Tibial nerve (tissue), 4 donors: ENCODE measurements around the gene GSTK1. TPM values are rescaled to one million over a fixed set of nuclear protein-coding genes. Genes with fewer than 3 reads are reported as not detected.

Experiments used
- DNase-seq, 2 donors: peaks; one replicate each; pipeline ENCODE4 v3.0.0-alpha.2; 2019; ENCODE audit warnings: low spot score in 2 of 2
- H3K27ac ChIP-seq, 4 donors: fragments of 200-600 bp; sonication (generic) in 3 of 4; one replicate each; pipeline ENCODE4 v1.5.1; 2017 to 2019; ENCODE audit warnings: mild to moderate bottlenecking in 1 of 4
- H3K27me3 ChIP-seq, 2 donors: fragments of 200-600 bp; sonication (generic) in 1 of 2; one replicate each; pipeline versions ENCODE4 v1.5.1 to v1.6.0; 2017 to 2019
- H3K36me3 ChIP-seq, 3 donors: fragments of 200-600 bp; sonication (generic); one replicate each; pipeline ENCODE4 v1.5.1; 2018 to 2019
- H3K4me1 ChIP-seq, 4 donors: fragments of 200-600 bp; sonication (generic) in 3 of 4; one replicate each; pipeline ENCODE4 v1.5.1; 2017 to 2019
- H3K4me3 ChIP-seq, 4 donors: fragments of 200-600 bp; sonication (generic) in 3 of 4; one replicate each; pipeline ENCODE4 v1.5.1; 2017 to 2019; ENCODE audit warnings: mild to moderate bottlenecking in 1 of 4, moderate library complexity in 1 of 4
- H3K9me3 ChIP-seq, 4 donors: fragments of 200-600 bp; sonication (generic) in 3 of 4; one replicate each; pipeline ENCODE4 v1.5.1; 2017 to 2019
- EP300 ChIP-seq, 2 donors: sonication (generic); formaldehyde crosslinking; IDR thresholded peaks; one replicate each; pipeline ENCODE4 v1.6.1; 2017; ENCODE audit warnings: antibody characterized with exemption in 2 of 2, mild to moderate bottlenecking in 1 of 2
- POLR2A ChIP-seq, 2 donors: fragments of 450-650 bp; IDR thresholded peaks; one replicate each; pipeline ENCODE4 v1.6.1; 2017; ENCODE audit warnings: antibody characterized with exemption in 2 of 2, mild to moderate bottlenecking in 2 of 2, moderate library complexity in 2 of 2
- WGBS, 2 donors: methylation state at CpG; one replicate each; pipeline ENCODE4 v1.1.5; 2018; 5-methylcytosine and 5-hydroxymethylcytosine counted together
- total RNA-seq, 4 donors: library from RNA; depleted of rRNA; stranded (reverse); fragments of >200 nt; gene quantifications; one replicate each; pipeline ENCODE4 v1.1.0, GENCODE V29; 2016
- TF ChIP-seq, protein P1 (sequence below), 5 experiments: fragments of 200-600 bp in 3 of 5; fragments of 450-650 bp in 2 of 5; sonication (generic) in 3 of 5; IDR thresholded peaks; one replicate each; pipeline ENCODE4 v1.5.1; 2016 to 2019; ENCODE audit warnings: antibody characterized with exemption in 5 of 5, mild to moderate bottlenecking in 3 of 5, moderate library complexity in 2 of 5

Gene GSTK1
- total RNA-seq, 4 donors from 2014 or later, result 149 to 202 (median 161) TPM

DNA sequence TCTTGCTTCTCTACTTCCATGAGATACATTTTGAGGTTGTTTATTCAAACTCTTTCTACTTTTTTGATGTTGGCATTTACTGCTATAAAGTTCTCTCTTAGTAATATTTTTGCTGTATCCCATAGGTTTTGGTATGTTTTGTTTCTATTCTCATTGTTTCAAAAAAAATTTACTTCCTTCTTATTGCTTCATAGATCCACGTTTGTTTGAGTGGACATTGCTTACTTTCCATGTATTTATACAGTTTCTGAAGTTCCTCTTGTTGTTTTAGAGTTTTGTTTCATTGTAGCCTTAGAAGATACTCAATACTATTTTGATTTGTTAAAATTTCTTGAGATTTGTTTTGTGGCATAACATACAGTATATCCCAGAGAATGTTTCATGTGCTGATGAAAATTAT, 27.7 kb upstream of the GSTK1 start:
- H3K9me3 ChIP-seq, result peaks cover 0 to 23% (median 1%) of the 10 kb centered on the region in 4 donors
- H3K36me3 ChIP-seq, result no peaks in the 10 kb centered on the region
- no peak overlapping the region for H3K4me3 ChIP-seq
- no peak overlapping the region for H3K27ac ChIP-seq
- H3K4me1 ChIP-seq, result peaks cover 0 to 5% (median 2%) of the 10 kb centered on the region in 4 donors
- H3K27me3 ChIP-seq, result no peaks in the 10 kb centered on the region
- DNase-seq, result no peak
- 26 to 38% methylated on average over 1 of the region's 1 CpG for WGBS, 2 donors
- TF ChIP-seq EP300 (IDR thresholded peaks at IDR 0.05) (no peak), POLR2A (IDR thresholded peaks at IDR 0.05) (no peak)
- TF ChIP-seq, protein P1, sequence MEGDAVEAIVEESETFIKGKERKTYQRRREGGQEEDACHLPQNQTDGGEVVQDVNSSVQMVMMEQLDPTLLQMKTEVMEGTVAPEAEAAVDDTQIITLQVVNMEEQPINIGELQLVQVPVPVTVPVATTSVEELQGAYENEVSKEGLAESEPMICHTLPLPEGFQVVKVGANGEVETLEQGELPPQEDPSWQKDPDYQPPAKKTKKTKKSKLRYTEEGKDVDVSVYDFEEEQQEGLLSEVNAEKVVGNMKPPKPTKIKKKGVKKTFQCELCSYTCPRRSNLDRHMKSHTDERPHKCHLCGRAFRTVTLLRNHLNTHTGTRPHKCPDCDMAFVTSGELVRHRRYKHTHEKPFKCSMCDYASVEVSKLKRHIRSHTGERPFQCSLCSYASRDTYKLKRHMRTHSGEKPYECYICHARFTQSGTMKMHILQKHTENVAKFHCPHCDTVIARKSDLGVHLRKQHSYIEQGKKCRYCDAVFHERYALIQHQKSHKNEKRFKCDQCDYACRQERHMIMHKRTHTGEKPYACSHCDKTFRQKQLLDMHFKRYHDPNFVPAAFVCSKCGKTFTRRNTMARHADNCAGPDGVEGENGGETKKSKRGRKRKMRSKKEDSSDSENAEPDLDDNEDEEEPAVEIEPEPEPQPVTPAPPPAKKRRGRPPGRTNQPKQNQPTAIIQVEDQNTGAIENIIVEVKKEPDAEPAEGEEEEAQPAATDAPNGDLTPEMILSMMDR (IDR thresholded peaks at IDR 0.05), result no peak

DNA sequence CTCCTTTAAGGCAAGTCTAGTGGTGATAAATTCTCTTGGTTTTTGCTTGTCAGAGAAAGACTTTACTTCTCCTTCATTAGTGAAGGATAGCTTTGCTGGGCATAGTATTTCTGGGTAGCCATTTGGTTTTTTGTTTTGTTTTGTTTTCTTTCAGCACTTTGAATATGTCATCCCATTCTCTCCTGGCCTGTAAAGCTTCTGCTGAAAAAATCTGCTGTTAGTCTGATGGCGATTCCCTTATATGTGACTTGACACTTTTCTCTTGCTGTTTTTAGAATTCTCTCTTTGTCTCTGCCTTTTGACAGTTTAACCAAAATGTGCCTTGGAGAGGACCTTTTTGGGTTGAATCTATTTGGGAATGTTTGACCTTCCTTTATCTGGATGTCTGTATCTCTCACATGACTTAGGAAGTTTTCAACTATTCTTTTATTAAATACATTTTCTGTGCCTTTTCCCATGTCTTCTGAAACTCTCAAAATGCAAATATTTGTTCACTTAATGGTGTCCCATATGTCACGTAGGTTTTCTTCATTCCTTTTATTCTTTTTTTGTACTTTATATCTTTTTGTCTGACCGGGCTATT, 26.7 kb upstream of the GSTK1 start:
- no peak overlapping the region for H3K4me3 ChIP-seq
- WGBS, 2 donors, result 86 to 87% methylated on average over 3 of the region's 3 CpGs
- peaks cover 0 to 23% (median 1%) of the 10 kb centered on the region in 4 donors for H3K9me3 ChIP-seq
- no peaks in the 10 kb centered on the region for H3K27me3 ChIP-seq
- TF ChIP-seq POLR2A (IDR thresholded peaks at IDR 0.05) (no peak), EP300 (IDR thresholded peaks at IDR 0.05) (no peak)
- TF ChIP-seq, protein P1 (IDR thresholded peaks at IDR 0.05), result no peak
- H3K36me3 ChIP-seq, result no peaks in the 10 kb centered on the region
- peaks cover 0 to 9% (median 6%) of the 10 kb centered on the region in 4 donors for H3K4me1 ChIP-seq
- no peak overlapping the region for H3K27ac ChIP-seq
- DNase-seq, result no peak

DNA sequence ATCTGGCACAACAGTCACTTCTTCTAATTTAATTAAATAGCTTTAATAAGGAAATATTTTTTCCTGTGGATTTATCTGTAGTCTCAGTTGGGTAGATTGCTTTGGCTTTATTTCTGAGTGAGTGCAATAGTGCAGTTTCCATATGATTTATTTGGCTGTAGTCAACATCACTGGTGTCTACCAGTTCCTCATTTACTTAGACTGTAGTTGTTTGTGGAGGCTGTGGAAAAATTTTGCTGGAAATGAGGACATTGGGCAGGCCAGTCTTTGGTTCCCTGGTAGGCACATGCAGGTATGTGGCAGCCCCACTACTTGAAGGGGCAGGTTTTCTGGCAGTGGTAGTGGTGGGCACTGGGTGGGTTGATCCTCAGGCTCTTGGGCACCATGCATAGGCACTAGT, 25.9 kb upstream of the GSTK1 start:
- H3K9me3 ChIP-seq, result peaks cover 0 to 23% (median 1%) of the 10 kb centered on the region in 4 donors
- H3K4me1 ChIP-seq, result peaks cover 0 to 9% (median 6%) of the 10 kb centered on the region in 4 donors

DNA sequence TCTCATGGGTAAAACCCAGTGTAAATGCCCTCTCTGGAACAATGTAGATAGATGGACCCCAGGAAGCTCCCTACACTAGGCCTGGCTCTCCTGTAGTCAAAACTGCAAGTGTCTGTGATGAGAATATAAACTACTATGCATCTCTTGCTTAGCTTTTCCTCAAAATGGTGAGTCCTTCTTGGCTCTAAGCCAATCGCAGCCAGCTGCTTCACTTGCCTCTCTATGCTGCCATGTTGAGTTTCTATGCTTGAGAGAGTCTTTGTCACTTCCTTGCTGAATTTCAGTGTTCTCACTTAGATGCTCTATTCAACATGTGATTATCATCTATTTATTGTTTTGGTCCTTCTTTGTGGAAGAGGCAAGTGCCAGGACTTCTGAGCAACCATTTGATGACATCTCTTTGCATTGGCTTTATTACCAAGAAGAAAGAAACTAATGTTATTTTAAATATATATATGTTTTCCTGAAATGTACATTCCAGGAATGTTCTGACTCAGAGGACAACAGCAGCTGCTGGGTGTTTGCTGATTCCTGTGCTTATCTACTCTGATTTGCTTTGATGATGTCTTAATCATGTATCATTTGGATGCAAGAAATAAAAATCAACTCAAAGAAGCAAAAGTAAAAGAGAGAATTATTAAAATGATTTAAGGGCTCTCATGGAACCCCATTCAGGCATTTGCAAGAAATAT, 24.8 kb upstream of the GSTK1 start:
- H3K4me1 ChIP-seq, result peaks cover 0 to 12% (median 7%) of the 10 kb centered on the region in 4 donors
- no peaks in the 10 kb centered on the region for H3K36me3 ChIP-seq
- H3K27me3 ChIP-seq, result no peaks in the 10 kb centered on the region
- TF ChIP-seq, protein P1 (IDR thresholded peaks at IDR 0.05), result no peak
- TF ChIP-seq EP300 (IDR thresholded peaks at IDR 0.05), result no peak
- no peak for TF ChIP-seq POLR2A (IDR thresholded peaks at IDR 0.05)
- whole genome bisulfite sequencing, 2 donors, result 93 to 96% methylated on average over 1 of the region's 1 CpG
- no peak for DNase-seq
- peak overlapping the region in 1 of 4 donors; percentile 70 for H3K27ac ChIP-seq
- H3K4me3 ChIP-seq, result no peak overlapping the region
- H3K9me3 ChIP-seq, result peaks cover 0 to 23% (median 1%) of the 10 kb centered on the region in 4 donors

More for the DNA sequence above, 25.9 kb upstream of the GSTK1 start:
- H3K27me3 ChIP-seq, result no peaks in the 10 kb centered on the region
- H3K36me3 ChIP-seq, result no peaks in the 10 kb centered on the region
- no peak for TF ChIP-seq POLR2A (IDR thresholded peaks at IDR 0.05)
- H3K4me3 ChIP-seq, result no peak overlapping the region
- no peak for DNase-seq
- peak overlapping the region in 1 of 4 donors; percentile 70 for H3K27ac ChIP-seq

DNA sequence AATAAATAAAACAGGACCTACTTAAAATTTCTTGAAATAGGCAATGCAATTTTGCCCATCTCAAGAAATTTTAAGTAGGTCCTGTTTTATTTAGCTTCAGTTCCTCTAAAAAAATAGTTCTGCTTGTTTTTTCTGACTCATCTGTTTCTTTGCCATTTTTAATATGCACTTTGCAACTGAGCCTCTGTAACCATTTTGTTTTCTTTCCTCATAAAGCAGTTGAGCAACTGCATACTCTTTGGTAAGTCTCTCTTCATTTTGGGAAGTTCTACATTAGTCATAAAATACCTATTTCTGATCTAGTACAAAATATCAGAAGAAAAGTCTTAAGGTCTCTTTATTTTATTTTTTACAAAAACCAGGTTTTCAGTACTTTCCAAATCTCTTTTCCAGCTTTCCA, 23.4 kb upstream of the GSTK1 start:
- TF ChIP-seq POLR2A (IDR thresholded peaks at IDR 0.05), result no peak
- TF ChIP-seq EP300 (IDR thresholded peaks at IDR 0.05), result peak in 1 of 2 donors; percentile 61
- Histone ChIP-seq H3K27ac (peak overlapping the region in 1 of 4 donors; percentile 75), H3K4me1 (peaks cover 0 to 24% (median 7%) of the 10 kb centered on the region in 4 donors), H3K4me3 (no peak overlapping the region), H3K36me3 (no peaks in the 10 kb centered on the region), H3K9me3 (peaks cover 0 to 20% (median 1%) of the 10 kb centered on the region in 4 donors), H3K27me3 (no peaks in the 10 kb centered on the region)
- DNase-seq, result no peak
